ENCODE measurements around the gene CYRIA.

DNA sequence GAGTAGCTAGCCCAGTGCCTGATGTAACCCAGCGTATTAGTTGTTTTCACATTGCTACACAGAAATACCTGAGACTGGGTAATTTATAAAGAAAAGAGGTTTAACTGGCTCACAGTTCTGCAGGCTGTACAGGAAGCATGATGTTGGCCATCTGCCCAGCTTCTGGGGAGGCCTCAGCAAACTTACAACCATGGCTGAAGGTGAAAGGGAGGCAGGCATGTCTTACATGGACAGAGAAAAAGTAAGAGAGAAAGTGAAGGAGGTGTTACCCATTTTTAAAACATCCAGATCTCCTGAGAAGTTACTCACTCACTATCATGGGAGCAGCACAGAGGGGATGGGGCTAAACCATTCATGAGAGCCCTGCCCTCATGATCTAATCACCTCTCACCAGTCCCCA, 6.1 kb upstream of the CYRIA start:
- TF ChIP-seq, protein P1, sequence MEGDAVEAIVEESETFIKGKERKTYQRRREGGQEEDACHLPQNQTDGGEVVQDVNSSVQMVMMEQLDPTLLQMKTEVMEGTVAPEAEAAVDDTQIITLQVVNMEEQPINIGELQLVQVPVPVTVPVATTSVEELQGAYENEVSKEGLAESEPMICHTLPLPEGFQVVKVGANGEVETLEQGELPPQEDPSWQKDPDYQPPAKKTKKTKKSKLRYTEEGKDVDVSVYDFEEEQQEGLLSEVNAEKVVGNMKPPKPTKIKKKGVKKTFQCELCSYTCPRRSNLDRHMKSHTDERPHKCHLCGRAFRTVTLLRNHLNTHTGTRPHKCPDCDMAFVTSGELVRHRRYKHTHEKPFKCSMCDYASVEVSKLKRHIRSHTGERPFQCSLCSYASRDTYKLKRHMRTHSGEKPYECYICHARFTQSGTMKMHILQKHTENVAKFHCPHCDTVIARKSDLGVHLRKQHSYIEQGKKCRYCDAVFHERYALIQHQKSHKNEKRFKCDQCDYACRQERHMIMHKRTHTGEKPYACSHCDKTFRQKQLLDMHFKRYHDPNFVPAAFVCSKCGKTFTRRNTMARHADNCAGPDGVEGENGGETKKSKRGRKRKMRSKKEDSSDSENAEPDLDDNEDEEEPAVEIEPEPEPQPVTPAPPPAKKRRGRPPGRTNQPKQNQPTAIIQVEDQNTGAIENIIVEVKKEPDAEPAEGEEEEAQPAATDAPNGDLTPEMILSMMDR (IDR thresholded peaks at IDR 0.05), result no peak
- TF ChIP-seq EP300 (IDR thresholded peaks at IDR 0.05), result no peak
- no peak for TF ChIP-seq POLR2A (IDR thresholded peaks at IDR 0.05)

Measured in stomach (tissue), 4 donors.